Activated CD4-positive, alpha-beta T cell treated with anti-CD3 and anti-CD28 coated beads for 4 hours (primary cell): ENCODE results near the gene FMOD.

Experiments
- DNase-seq, 2 donors: peaks; one replicate each; pipeline ENCODE4 v3.0.0-alpha.2; 2020

FMOD gene

GRCh38 chr1:203351037-203351625, at the start of gene FMOD:
Gene FMOD, minus strand, starts transcription at chr1:203351122. Its CDS starts 2,852 bp downstream, at chr1:203348270.
- DNase-seq, result no peak

DNA sequence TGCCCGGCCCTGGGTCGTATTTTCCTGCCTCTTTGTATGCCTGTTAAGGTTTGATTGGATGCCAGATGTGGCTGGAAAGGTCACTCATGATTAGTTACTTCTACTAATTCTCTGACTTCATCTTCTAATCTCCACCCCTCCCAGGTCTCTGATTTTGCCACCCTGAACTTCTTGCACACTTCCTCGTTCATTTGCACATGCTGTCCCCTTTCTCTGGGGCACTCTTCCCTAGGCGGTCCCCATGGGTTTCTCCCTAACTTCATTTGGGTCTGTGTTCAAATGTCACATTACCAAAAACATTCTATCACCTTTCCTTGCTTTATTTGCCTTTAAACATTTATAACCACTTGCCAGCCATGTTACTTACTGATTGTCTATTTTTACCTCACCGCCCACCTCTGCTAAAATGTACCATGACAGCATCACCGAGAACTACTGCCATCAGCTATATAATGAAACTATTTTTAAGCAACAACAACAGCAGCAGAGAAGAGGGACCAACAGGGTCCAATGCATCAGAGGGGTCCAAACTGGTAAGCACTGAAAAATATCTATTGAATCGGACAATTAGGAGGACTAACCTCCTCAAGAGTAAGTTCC, 45.8 kb upstream of the FMOD start:
- DNase-seq, result no peak

- no peak for DNase-seq
Observed at GRCh38 chr1:203395751-203396150, 44.8 kb upstream of the FMOD start.

DNA sequence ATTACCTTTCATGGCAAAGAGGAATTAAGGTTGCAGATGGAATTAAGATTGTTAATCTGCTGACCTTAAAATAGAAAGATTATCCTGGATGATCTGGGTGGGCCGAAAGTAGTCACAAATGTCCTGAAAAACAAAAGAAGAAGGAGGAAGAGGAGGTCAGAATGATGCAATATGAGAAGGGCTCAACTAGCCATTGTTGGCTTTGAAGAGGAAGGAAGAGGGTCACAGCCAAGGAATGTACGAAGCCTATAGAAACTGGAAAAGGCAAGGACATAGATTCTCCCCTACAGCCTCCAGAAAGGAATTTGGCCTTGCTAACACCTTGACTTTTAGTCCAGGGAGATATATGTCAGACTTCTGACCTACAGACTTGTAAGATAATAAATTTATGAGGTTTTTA, 39.4 kb upstream of the FMOD start:
- DNase-seq, result no peak

GRCh38 chr1:203388683-203389082, 37.8 kb upstream of the FMOD start:
- DNase-seq, result no peak

DNA sequence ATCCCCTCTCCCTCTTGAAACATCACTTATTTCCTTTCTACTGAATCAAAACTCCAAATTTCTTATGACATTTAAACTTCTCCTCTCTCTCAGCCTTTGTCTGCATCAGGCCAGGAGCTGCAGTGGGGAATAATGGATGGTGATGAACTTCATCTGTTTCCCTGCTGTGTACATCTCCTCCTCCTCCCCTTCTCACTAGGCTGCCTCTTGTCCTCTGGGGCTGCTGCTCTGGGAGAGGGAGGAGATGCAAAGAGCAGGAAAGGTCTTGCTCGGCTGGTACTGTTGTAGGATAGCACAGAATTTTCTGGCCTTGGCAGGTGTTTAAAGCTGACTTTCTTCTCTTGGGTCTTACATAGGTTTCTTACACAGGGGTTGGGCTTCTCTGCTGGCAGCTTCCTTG, 31.1 kb upstream of the FMOD start:
- no peak for DNase-seq

- no peak for DNase-seq
Observed at GRCh38 chr1:203381151-203381751, 30.3 kb upstream of the FMOD start.

DNA sequence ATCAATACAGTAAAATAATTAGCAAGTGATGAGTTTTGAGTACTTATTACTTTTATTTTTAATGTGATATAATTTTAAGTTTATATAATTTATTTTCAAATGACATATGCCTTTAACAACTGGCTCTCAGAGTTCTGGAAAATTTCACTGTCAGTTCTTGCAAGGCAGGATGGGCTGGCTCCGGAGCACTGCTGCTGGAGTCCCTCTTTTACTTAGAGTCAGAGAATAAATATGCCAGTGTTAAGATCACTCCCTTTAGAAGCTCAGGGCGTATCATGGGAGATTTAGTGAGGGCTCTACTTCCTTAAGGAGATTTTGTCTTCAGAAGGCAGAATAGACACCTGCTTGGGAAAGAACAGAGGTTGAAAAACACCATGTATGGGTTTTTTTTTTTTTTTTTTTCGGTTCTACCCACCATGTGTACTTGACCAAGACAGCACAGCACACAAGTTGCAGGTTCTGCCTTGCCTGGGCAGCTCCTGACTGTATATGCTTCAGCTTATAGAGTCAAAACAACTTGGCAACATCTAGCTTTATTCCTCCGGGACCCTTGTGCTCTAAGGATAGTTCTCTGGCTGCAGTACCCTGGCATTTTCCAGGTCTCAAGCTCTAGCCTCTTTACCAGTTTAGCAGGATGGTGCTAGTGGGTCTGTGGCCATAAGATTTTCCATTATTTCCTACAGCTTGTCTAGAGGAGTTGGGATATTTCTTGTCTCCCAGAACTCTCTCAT, 29.7 kb upstream of the FMOD start:
- no peak for DNase-seq

GRCh38 chr1:203379825-203380224, 28.9 kb upstream of the FMOD start:
- no peak for DNase-seq

- DNase-seq, result no peak
Observed at GRCh38 chr1:203378556-203379245, 27.8 kb upstream of the FMOD start.

- no peak for DNase-seq
Observed at GRCh38 chr1:203373991-203374390, 23.1 kb upstream of the FMOD start.

- no peak for DNase-seq
Observed at GRCh38 chr1:203373002-203373401, 22.1 kb upstream of the FMOD start.

- no peak for DNase-seq
Observed at GRCh38 chr1:203371288-203371687, 20.4 kb upstream of the FMOD start.

DNA sequence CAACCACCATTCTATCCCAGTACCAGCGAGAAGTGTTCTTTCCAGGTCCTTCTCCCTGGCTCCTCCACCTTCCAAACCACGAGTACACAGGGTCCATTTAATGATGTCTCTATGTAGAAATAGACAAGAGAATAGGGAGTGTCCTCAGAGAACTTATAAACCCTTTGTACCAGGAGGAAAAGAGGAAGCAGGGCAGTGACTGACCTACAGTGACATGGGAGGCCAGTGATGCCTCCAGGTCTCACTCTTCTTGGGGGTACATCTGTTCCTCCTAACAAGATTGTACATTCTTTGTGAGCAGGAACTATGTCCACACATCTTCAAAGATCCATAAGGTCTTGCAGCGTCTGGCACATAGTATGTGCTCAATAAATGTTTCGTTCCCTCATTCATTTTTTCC, 18.7 kb upstream of the FMOD start:
- DNase-seq, result no peak

DNA sequence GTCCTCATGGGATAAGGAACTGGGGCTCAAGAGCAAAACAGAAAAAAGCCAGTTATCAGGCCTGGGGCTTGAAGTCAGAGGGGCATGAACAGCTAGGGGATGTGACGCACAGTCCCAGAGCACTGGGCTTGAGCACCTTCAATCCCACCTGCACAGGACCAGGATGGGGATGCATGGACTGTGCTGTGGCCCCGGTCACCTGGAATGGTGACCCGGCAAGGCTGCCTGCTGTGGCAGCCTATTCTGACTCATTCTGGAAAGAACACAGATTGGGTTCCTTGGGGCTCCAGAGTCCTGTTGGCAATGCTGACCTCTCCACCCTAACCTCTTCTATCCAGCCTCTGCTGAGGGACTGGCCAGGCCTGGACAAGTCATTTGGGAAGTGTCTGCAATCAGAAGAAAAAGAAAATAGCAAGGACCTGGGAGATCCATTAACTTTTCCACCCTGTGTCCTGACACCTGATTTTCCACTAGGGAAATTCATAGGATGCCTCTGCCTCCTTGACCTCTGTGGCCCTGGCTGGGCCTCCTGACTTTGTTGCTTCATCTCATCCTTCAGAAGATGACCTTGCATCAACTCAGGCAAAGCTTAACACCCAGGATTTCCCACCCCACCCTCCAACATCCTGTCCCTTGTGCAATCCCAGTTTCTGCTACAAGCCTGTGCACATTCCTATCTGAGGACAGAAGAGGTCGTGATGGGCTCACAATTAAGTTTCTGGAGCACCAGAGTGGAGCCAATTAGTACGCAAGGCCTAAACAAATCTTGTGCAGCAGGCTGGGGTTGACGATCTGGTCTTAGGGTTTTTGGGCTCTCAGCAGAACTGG, 17.9 kb upstream of the FMOD start:
- no peak for DNase-seq

DNA sequence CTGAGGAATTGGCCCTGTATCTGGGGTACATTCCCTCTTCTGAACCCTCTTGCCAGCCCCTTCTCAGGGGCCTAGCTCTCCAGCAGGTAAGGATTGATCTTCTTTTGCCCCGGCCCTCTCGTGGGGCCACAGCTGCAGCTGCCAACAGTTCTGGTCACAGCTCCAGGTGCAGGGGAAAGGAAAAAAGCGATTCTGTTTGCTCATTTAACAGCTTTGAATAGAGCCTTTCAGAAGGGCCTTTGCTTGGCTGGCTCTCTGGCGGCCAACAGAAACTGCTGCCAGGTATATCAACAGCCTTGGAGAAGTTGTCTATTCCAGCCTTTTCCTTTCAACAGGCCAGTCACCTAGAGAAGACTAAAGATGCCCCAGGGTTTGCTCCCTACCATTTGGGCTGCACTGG, 16.1 kb upstream of the FMOD start:
- no peak for DNase-seq

DNA sequence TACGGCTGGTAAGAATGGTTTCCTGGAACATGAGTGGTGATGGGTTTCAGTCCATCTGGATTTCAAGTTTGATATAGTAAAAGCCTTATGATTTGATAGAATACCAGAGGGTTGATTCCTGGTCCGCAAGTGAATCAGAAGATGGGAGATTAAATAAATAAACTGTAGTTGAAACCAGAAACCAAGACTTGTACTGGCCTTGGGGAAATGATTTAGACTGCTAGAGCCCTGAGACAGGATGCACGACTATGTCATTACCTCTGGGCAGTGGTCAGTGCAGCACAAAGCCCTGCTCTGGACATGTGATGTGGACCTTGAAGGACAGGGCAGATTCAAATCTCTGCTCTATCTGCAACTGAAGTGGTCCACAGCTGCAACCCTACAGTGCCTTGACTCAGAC, 15.6 kb upstream of the FMOD start:
- DNase-seq, result no peak

DNA sequence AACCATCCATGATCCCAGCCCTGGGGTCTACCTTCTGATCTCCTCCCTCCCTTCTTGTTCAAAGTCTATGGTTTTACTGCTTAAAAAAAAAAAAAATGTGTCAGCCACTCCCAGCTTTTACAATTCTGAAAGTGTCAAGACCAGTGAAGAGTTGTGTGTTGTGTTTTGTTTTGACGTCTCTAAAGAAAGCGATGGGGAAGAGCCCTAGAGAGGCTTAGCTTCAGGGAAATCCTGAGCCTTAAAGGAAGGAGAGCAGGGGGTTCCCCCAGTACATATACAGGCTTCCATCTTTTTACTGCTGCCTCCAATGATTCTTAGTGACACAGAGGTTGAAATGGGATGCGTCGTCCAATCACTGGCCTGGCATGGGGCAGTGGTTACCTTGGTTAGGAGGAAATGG, 13.9 kb upstream of the FMOD start:
- no peak for DNase-seq

GRCh38 chr1:203364094-203364801, 13.3 kb upstream of the FMOD start:
- no peak for DNase-seq

DNA sequence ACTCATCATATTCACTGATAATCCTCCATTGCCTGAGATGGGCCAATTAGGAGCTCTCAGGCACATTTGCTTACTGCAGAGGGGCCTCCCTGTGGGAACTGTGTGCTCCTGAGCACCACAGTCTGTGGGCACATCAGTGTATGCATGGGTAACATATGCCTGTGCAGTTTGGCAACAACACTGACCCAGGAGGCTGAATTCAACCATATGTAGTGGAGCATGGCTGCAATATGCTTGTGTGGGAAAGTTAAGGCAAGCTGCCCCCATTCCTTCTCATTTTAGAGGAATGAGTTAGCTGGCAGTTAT, 11.8 kb upstream of the FMOD start:
- no peak for DNase-seq

GRCh38 chr1:203361945-203362719, 11.2 kb upstream of the FMOD start:
- no peak for DNase-seq
